Stimulated activated naive CD8-positive, alpha-beta T cell treated with anti-CD3 and anti-CD28 coated beads, Interleukin-15, amount 100 ng/mL, for 72 hours (primary cell): ENCODE data around the gene NINL.
"Not testable (repeated sequence)": the region's sequence is repeated elsewhere in the genome, so short reads cannot be mapped to it uniquely, and the experiment has no call there.

Source experiments
- ATAC-seq: fragments of 150-1000 bp; cut with Tn5 transposase; 2 replicates; pipeline ENCODE4 v1.10.0; 2021; ENCODE audit warnings: mild to moderate bottlenecking, moderate library complexity
- DNase-seq, 2 donors: peaks; one replicate each; pipeline ENCODE4 v3.0.0; 2021 to 2022
- H3K27ac Mint-ChIP-seq, 2 donors: one replicate each; pipeline ENCODE4 v1.8.0; 2022; ENCODE audit warnings: mild to moderate bottlenecking in 2 of 2, mixed read lengths in 2 of 2, moderate library complexity in 2 of 2
- H3K27me3 Mint-ChIP-seq: one replicate; pipeline ENCODE4 v1.8.0; 2022; ENCODE audit warnings: mixed read lengths
- H3K4me1 Mint-ChIP-seq: one replicate; pipeline ENCODE4 v1.8.0; 2022; ENCODE audit warnings: mild to moderate bottlenecking, mixed read lengths
- H3K4me3 Mint-ChIP-seq, 2 donors: one replicate each; pipeline ENCODE4 v1.8.0; 2022; ENCODE audit warnings: mild to moderate bottlenecking in 2 of 2, mixed read lengths in 2 of 2, moderate library complexity in 1 of 2
- H3K9me3 Mint-ChIP-seq, 2 donors: one replicate each; pipeline ENCODE4 v1.8.0; 2022; ENCODE audit warnings: mixed read lengths in 2 of 2

Gene NINL

DNA sequence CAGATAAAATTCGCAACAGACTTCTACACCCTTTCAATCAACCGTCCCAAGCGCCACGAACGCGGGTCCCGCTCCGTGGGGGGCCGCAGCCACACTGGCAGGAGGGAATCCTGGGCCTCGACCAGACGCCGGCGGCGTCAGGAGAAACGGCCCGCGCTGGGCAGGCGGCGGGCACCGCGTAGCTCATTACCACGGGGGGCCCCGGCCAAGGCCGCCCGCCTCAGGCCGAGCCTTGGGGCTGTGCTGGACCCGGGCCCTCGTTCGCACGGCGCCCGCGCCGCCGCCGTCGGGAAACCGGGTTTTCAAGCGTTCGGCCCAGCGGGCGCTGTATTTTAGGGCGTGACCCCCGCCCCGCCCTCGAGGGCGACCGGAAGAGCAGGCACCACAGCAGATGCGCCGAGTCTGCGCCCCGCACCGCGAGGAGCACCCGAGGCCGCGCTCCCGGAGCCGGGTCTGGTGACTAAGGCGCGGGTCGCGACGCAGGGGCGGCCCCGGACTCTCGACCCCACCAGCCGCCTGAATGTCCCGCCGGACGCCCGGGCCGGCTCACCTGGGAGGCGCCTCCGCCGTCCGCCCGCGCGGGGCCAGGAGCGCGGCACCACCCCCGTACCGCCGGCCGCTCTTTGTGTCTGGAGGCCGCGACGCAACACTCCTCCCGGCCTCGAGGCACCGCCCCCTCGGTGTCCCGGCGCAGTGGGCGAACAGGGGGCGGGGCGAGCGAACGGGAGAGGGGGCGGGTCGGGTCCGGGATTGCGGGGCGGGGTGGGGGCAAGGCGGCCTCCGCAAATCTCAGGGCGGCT, at the start of gene NINL:
Gene NINL, minus strand, starts transcription at position 627 of the 800 bp plus-strand sequence. CDS start 58,944 bp downstream, outside the sequence.
- Mint-ChIP-seq H3K9me3 (no peaks in the 10 kb centered on the region), H3K4me3 (peak within 1 kb of the TSS; percentile 92 to 93), H3K4me1 (peaks cover 11% of the 10 kb centered on the region), H3K27me3 (peaks cover 13% of the 10 kb centered on the region), H3K27ac (peak within 1 kb of the TSS; percentile 86 to 88)
- ATAC-seq (peak; percentile 92), DNase-seq (peak; percentile 56 to 61)

DNA sequence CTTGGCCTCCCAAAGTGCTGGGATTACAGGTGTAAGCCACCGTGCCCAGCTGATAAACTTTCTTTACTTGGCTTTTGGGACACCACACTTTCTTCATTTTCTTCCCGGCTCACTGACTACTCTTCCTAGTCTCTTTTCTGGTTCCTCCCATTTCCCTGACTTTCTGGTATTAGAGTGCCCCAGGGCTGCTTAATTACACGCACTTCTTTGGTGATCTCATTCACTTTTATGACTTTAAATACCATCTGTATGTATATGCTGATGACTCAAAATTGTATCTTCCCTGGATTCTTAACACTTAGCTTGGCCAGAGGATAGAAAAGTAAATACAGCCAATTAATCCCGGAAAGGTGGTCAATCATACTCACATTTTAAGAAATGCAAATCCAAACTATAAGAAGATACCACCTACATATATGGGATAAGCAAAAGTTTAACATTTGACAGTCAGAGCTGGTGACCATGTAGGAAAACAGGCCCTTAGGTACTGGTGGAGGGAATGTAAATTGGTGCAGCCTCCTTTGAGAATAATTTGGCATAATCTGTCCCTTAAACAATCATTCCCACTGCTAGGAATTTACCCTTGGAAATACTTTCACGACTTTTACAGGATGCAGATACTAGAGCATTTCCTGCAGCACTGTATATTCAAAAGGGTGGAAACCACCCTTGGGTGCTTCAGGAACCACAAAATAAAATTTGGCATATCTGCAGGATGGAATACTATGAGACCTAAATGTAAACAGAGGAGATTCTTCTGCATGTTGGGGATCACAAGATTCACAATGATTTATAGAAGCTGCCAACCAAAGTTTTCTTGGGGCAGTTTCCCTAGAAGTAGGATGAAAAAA, 47.8 kb upstream of the NINL start:
- Mint-ChIP-seq H3K4me3 (no peak overlapping the region), H3K4me1 (peaks cover 29% of the 10 kb centered on the region), H3K27ac (no peak overlapping the region), H3K27me3 (no peaks in the 10 kb centered on the region), H3K9me3 (peaks cover 10 to 11% of the 10 kb centered on the region in 2 donors)
- DNase-seq (no peak), ATAC-seq (no peak)

DNA sequence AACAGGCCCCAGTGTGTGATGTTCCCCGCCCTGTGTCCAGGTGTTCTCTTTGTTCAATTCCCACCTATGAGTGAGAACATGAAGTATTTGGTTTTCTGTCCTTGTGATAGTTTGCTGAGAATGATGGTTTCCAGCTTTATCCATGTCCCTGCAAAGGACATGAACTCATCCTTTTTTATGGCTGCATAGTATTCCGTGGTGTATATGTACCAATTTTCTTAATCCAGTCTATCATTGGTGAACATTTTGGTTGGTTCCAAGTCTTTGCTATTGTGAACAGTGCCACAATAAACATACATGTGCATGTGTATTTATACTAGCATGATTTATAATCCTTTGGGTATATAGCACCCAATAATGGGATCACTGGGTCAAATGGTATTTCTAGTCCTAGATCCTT, 45.3 kb upstream of the NINL start:
- not testable (repeated sequence) for H3K27ac Mint-ChIP-seq, DNase-seq, H3K27me3 Mint-ChIP-seq, H3K4me3 Mint-ChIP-seq, ATAC-seq
- H3K9me3 Mint-ChIP-seq = peaks cover 10 to 18% of the 10 kb centered on the region in 2 donors
- peaks cover 29% of the 10 kb centered on the region for H3K4me1 Mint-ChIP-seq

DNA sequence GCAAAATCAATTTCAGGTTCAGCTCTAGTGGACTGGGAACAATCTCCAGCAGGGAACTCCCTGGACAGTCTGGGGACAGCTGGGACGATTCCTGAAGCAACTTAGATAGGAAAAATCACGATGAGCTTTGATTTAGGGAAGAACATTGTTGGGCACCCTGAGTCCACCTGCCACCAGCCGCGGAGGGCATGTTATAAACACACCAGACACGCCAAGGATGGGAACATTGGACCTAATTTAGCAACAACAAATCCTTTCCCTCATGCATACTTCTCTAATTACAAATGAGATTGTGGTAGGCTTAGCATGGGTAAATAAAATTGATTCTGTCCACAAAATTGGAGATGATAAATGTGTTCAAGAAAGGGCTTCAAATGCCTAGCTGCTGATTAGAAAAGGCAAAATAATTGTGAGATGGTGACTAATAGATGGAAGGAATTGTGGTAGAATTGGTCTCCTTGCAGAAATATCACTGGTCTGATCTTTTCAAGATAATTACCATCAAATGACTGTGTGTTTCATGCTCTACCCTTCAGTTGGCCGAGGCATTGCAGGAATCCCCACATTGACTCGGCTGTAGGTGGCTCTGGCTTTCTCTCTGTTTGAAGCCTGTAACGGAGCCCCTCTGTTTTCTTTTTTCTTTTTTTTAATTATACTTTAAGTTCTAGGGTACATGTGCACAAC, 44.6 kb upstream of the NINL start:
- H3K27ac Mint-ChIP-seq = no peak overlapping the region
- ATAC-seq (peak; percentile 57), DNase-seq (no peak)
- no peak overlapping the region for H3K4me3 Mint-ChIP-seq
- peaks cover 10 to 18% of the 10 kb centered on the region in 2 donors for H3K9me3 Mint-ChIP-seq
- H3K27me3 Mint-ChIP-seq = no peaks in the 10 kb centered on the region
- H3K4me1 Mint-ChIP-seq = peaks cover 26% of the 10 kb centered on the region

DNA sequence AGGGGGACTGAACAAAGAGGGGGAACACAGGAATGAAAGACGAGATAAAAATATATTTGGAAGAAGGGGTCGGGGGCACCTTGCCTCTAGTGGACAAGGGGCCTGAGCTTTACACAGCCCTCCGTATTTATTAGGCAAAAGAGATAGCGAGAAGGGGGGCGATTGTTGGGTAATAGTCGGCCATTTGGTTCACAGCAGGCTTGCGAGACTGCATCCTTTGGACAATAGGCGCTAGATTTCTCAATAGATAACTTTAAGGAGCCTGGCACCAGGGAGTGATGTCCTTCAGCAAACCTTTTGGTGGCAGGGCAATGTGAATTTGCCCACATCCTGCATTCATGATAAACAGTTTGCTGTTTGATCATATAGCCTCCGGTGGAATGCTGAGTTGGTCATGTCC, 41.4 kb upstream of the NINL start:
- no peak overlapping the region for H3K4me3 Mint-ChIP-seq
- DNase-seq = no peak

DNA sequence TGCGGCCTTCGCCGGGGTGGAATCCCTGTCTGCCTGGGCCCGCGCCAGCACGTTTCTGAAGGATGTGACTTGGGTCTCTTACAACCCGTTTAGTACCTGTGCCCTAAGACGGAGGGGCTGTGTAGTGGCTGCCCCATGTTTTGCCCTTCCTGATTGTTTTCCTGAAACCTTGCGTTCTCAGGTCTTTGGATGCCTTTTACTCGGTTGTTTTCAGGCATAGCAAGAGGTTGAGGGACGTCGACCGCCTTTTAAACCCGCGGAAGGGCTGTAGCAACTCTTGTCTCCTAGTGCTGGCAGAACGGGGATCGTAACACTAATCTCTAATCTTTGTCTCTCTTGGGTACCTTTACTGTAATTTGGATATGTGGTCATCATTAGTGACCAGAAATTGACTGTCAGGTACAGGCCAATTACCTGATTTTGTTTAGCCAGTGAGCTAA, 39.2 kb upstream of the NINL start:
- Mint-ChIP-seq H3K9me3 (peaks cover 6 to 18% of the 10 kb centered on the region in 2 donors), H3K4me1 (peaks cover 42% of the 10 kb centered on the region), H3K4me3 (peak overlapping the region; percentile 81 to 92), H3K27ac (peak overlapping the region; percentile 98), H3K27me3 (no peaks in the 10 kb centered on the region)
- DNase-seq = no peak
- no peak for ATAC-seq

More for the DNA sequence above, 41.4 kb upstream of the NINL start:
- H3K27ac Mint-ChIP-seq = no peak overlapping the region
- peaks cover 6 to 18% of the 10 kb centered on the region in 2 donors for H3K9me3 Mint-ChIP-seq
- peaks cover 35% of the 10 kb centered on the region for H3K4me1 Mint-ChIP-seq
- no peaks in the 10 kb centered on the region for H3K27me3 Mint-ChIP-seq
- no peak for ATAC-seq

DNA sequence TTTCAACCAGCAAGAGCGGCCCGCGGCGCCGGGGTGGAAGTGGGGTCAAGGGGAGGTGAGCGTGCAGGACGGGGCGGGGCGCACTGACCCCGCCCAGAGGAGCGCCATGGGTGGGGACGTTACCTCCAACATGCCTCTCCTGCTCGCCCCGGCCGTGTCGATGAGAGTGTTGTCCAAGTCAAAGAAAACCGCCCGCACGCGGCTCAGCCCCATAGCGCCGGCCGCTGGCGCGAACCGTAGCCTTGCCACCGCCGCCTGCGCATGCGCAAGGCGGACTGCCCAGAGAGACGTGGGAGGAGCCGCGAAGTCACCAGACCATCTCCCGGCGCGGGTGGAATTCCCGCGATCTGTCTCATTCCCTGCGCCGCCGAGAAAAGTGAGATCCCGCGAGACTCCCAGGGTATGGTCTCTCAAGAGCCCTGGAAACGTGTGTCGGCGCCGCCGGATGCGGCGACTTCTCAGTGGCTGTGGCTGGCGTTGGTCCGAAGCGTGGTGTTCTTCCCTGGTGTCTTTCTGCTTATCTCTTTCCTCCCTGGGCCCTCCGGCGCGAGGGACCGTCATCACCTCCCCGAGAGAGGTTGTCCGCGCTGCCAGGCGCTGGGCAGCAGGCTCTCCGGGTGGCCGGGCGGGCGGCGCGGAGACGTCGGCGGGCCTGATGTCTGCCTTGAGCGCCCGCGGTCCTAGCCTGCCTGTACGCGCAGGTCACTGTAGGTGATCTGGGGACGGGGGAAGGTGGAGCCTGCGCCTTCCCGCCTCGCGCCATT, 38.6 kb upstream of the NINL start, which contains the start of gene NANP:
Gene NANP, minus strand, starts transcription at position 279 of the 764 bp plus-strand sequence. Its CDS starts 66 bp downstream, at position 213.
- ATAC-seq = peak; percentile 91
- peaks cover 38% of the 10 kb centered on the region for H3K4me1 Mint-ChIP-seq
- H3K4me3 Mint-ChIP-seq = peak within 1 kb of the TSS; percentile 81 to 92
- H3K27ac Mint-ChIP-seq = peak within 1 kb of the TSS; percentile 98
- peaks cover 6 to 18% of the 10 kb centered on the region in 2 donors for H3K9me3 Mint-ChIP-seq
- DNase-seq = peak; percentile 90 to 95
- H3K27me3 Mint-ChIP-seq = no peaks in the 10 kb centered on the region

DNA sequence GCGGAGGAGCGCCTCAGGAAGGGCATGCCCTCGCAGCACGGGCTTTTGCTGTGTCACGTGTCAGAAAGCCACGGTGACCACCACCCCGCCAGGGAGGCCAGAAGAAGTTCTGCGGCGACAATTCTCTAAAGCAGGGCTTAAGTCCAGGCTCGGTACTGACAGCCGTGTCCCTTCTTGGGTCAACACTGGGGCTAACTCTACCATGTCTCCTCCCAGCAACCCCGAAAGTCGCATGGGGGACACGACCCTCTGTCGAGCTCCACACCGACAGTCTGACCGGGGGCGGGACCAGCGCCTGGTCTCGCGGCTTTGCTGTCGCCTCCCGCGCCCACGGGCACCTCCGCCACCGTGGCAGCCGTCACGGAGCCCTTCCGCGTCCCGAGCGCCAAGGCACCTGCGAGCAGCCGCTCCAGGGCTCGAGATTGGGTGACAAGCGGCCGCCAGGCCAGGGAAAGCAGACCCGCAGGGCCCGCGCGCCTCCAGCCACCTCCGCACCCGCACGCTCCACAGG, 37.9 kb upstream of the NINL start:
- H3K27me3 Mint-ChIP-seq = no peaks in the 10 kb centered on the region
- H3K4me1 Mint-ChIP-seq = peaks cover 38% of the 10 kb centered on the region
- peak overlapping the region; percentile 81 to 92 for H3K4me3 Mint-ChIP-seq
- DNase-seq (peak in 1 of 2 donors; percentile 38), ATAC-seq (peak; percentile 21)
- peak overlapping the region; percentile 98 for H3K27ac Mint-ChIP-seq
- H3K9me3 Mint-ChIP-seq = peaks cover 4 to 15% of the 10 kb centered on the region in 2 donors

DNA sequence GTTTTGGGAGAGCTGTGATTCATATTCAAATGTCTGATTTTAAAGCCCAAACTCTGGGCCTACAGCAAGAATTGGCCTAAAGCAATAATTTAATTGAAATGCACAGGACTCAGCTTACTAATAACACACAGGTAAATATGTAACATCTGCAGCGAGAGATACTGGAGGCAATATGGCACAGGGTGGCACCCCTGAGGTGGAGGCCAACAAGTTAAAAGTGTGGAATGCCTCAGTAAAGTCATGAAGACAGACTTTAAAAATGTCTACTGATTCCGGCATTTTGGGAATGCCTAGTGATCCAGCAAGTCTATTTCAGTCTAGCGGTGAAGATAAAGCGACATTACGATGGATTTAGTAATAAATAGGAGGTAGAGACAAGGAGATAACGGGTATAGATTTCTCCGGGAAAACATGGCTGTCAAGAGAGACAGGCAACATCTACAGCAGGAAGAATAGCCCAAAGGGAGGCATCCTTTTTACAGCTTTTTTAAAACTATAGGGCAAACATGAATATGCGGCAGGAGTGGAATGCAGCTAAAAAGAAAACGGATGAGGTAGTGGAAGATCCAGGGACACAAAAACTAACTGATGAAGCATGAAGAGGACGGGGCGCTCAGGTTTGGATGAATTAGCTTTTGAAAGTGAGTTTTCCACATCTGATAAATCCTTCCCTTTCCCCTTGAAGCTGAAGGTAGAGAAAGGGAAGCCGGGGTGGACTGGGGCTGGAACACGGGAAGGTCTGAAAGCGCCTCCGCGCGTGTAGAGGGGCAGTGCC, 37.3 kb upstream of the NINL start:
- ATAC-seq = no peak
- H3K4me3 Mint-ChIP-seq = peak overlapping the region; percentile 81 to 92
- peaks cover 38% of the 10 kb centered on the region for H3K4me1 Mint-ChIP-seq
- H3K27ac Mint-ChIP-seq = peak overlapping the region; percentile 92 to 98
- peaks cover 0 to 8% of the 10 kb centered on the region in 2 donors for H3K9me3 Mint-ChIP-seq
- H3K27me3 Mint-ChIP-seq = no peaks in the 10 kb centered on the region
- DNase-seq = no peak

DNA sequence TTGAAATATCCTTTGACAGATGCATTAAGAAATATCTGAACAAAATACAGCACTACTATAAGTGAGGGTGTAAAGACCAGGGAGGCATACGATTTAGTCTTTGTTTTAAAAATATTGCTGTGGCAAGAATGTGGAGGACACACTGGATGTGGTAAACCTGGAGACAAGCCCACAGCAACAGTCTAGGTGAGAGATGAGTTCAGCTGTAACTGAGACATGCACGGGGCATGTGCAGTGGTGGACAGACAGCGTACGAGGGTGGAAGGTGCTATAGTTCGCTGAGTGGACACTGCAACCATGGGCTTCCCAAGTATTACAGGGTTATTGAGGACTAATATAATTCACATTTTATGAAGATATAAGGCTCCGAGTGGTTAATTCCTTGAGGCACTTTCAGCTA, 36.7 kb upstream of the NINL start:
- Mint-ChIP-seq H3K4me1 (peaks cover 38% of the 10 kb centered on the region), H3K27me3 (no peaks in the 10 kb centered on the region), H3K9me3 (peaks cover 0 to 7% of the 10 kb centered on the region in 2 donors), H3K4me3 (peak overlapping the region; percentile 81 to 92), H3K27ac (no peak overlapping the region)
- DNase-seq (no peak), ATAC-seq (no peak)

DNA sequence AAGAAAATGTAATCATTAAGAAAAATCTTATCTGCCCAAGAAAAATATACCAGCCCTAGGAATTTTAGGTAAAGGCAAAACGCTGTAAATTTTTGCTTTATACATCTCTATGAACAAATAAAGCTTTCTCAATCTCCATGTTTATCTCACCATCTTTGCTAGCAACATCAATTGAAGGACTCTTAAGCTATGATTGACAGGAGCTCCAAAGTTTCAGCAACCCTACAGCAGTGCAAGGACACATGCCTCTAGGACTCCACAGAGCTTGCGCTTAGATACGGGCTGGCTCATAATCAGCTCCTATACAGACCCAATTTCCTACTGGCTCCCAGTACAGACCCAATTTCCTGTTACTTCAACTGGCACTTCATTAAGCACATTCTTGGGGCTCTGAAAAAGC, 34.2 kb upstream of the NINL start:
- no peak for ATAC-seq
- no peaks in the 10 kb centered on the region for H3K9me3 Mint-ChIP-seq
- H3K4me3 Mint-ChIP-seq = no peak overlapping the region
- H3K27me3 Mint-ChIP-seq = no peaks in the 10 kb centered on the region
- H3K4me1 Mint-ChIP-seq = peaks cover 36% of the 10 kb centered on the region
- H3K27ac Mint-ChIP-seq = no peak overlapping the region
- DNase-seq = no peak

DNA sequence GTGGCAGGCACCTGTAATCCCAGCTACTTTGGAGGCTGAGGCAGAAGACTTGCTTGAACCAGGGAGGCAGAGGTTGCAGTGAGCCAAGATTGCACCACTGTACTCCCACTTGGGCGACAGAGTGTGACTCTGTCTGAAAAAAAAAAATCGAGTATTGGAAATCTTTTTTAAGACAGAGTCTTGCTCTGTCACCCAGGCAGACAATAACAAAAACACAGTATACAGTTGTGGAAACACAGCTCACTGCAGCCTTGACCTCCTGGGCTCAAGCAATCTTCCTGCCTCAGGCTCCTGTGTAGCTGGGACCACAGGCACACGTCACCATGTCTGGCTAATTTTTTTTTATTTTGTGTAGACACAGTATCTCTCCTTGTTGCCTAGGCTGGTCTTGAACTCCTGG, 23.4 kb upstream of the NINL start:
- no peaks in the 10 kb centered on the region for H3K9me3 Mint-ChIP-seq
- no peak for ATAC-seq
- no peaks in the 10 kb centered on the region for H3K4me1 Mint-ChIP-seq
- H3K27ac Mint-ChIP-seq = no peak overlapping the region
- H3K4me3 Mint-ChIP-seq = no peak overlapping the region
- DNase-seq = no peak
- no peaks in the 10 kb centered on the region for H3K27me3 Mint-ChIP-seq

DNA sequence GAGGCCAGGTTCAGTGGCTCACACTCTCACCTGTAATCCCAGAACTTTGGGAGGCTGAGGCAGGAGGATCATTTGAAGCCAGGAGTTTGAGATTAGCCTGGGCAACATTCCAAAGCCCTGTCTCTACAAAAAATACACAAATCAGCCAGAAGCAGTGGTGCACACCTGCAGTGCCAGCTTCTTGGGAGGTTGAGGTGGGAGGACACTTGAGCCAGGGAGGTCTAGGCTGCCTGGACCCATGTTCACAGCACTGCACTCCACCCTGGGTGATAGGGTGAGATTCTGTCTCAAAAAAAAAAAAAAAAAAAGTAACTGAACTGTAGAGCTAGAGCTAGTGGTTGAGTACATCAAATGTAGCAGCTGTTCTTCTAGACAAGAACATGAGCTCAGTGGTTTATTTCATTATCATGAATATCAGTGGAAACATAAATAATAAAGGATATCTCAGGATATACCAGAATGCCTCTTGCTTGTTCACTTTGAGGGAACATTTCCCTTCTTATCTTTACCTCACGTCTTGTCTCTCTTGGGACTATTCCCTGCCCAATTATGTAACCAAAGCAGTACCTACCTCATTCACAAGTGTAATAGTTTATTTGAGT, 20.9 kb upstream of the NINL start:
- Mint-ChIP-seq H3K4me1 (peaks cover 6% of the 10 kb centered on the region), H3K9me3 (no peaks in the 10 kb centered on the region), H3K4me3 (no peak overlapping the region), H3K27me3 (no peaks in the 10 kb centered on the region), H3K27ac (no peak overlapping the region)
- ATAC-seq = no peak
- no peak for DNase-seq
